Fibroblast of lung (primary cell): ENCODE results near the gene MDN1. TPM values are rescaled to one million over a fixed set of nuclear protein-coding genes. Genes with fewer than 3 reads are reported as not detected.

Experiments used
- DNase-seq, 2 donors: peaks; one replicate each; pipeline versions ENCODE4 v3.0.0 to v3.0.0-alpha.2; 2010; ENCODE audit warnings: low read depth in 2 of 2
- H2AFZ ChIP-seq: 2 replicates; pipeline ENCODE4 v1.5.1; 2012; ENCODE audit warnings: low read length, control low read depth, inconsistent platforms
- H3K27ac ChIP-seq: 2 replicates; pipeline ENCODE4 v1.5.1; 2011; ENCODE audit warnings: low read length, control low read depth; ENCODE audit not compliant: insufficient read depth
- H3K27me3 ChIP-seq: 2 replicates; pipeline ENCODE4 v1.5.1; 2011; ENCODE audit warnings: mild to moderate bottlenecking, low read length; ENCODE audit not compliant: control insufficient read depth, insufficient read depth
- H3K36me3 ChIP-seq: 2 replicates; pipeline ENCODE4 v1.5.1; 2011; ENCODE audit warnings: low read length; ENCODE audit not compliant: control insufficient read depth, insufficient read depth
- H3K4me1 ChIP-seq: 2 replicates; pipeline ENCODE4 v1.5.1; 2011; ENCODE audit warnings: low read length; ENCODE audit not compliant: control insufficient read depth, insufficient read depth; ENCODE audit errors: extremely low read depth
- H3K4me2 ChIP-seq: 2 replicates; pipeline ENCODE4 v1.5.1; 2011; ENCODE audit warnings: low read length, control low read depth; ENCODE audit not compliant: insufficient read depth; ENCODE audit errors: extremely low read depth
- H3K4me3 ChIP-seq, 4 experiments: fragments of 200-600 bp in 1 of 4; sonication (generic) in 1 of 4; replicated peaks in 1 of 4; 2 replicates each; pipeline ENCODE4 v1.5.1; 2011 to 2016; ENCODE audit warnings: low read length in 4 of 4, low read depth in 3 of 4, mild to moderate bottlenecking in 3 of 4, control low read depth in 2 of 4, inconsistent platforms in 1 of 4, mixed read lengths in 1 of 4; ENCODE audit not compliant: insufficient read depth in 1 of 4; ENCODE audit errors: control extremely low read depth in 1 of 4
- H3K79me2 ChIP-seq: 2 replicates; pipeline ENCODE4 v1.5.1; 2012; ENCODE audit warnings: mild to moderate bottlenecking, low read length, inconsistent platforms; ENCODE audit not compliant: control insufficient read depth, insufficient read depth
- H3K9ac ChIP-seq: 2 replicates; pipeline ENCODE4 v1.5.1; 2011; ENCODE audit warnings: mild to moderate bottlenecking, low read length, control low read depth; ENCODE audit not compliant: insufficient read depth
- H3K9me3 ChIP-seq: 2 replicates; pipeline ENCODE4 v1.5.1; 2012; ENCODE audit warnings: low read depth, low read length; ENCODE audit not compliant: control insufficient read depth, insufficient read depth
- H4K20me1 ChIP-seq: 2 replicates; pipeline ENCODE4 v1.5.1; 2011; ENCODE audit warnings: low read length; ENCODE audit not compliant: control insufficient read depth, insufficient read depth; ENCODE audit errors: extremely low read depth
- EZH2 ChIP-seq: IDR thresholded peaks from 2 replicates; pipeline ENCODE4 v1.5.1; 2012; ENCODE audit warnings: low read length, control low read depth, mild to moderate bottlenecking; ENCODE audit errors: missing control alignments
- polyA plus RNA-seq, 2 donors: library from polyadenylated mRNA; depleted of rRNA in 1 of 2; stranded (reverse) in 1 of 2; unstranded in 1 of 2; fragments of >200 nt; gene quantifications; 2 replicates each; pipeline ENCODE4 v1.2.1, GENCODE V29; 2011 to 2012; ENCODE audit warnings: missing spikeins in 1 of 2
- total RNA-seq: library from RNA; depleted of rRNA; stranded (reverse); fragments of >200 nt; gene quantifications from 2 replicates; pipeline ENCODE4 v1.2.1, GENCODE V29; 2014
- TF ChIP-seq, protein P1 (sequence below), 2 donors: IDR thresholded peaks in 1 of 2; conservative IDR thresholded peaks in 1 of 2; 1 replicate in 1 of 2; 2 replicates in 1 of 2; pipeline ENCODE4 v1.5.1; 2011 to 2012; ENCODE audit warnings: low read length in 2 of 2, control low read depth in 1 of 2, inconsistent platforms in 1 of 2, low read depth in 1 of 2, mild to moderate bottlenecking in 1 of 2

MDN1 gene
- total and polyA plus RNA-seq, 2 donors (not counting 1 experiment from before 2014, with no cell fraction given) = 5.9 to 23.5 TPM

DNA sequence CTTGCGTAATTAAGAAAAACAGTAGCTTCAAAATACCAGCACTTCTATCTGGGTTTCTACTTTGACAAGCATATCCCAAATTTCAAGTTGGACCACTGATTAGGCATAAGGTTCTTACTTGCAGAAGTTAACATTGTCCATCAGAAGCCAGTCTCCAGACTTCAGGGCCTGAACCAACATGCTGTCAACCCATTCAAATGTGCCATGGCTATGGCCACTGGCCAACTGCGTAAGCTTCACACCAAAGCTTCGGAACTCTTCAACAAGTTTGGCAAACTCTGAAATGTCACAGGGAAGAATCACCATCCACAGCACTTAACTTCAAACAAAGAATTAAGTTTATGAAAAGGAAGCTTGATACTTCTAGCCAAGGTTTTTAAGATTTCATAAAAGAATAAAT lies 103.1 kb downstream of the MDN1 start:
- no peaks in the 10 kb centered on the region for H3K79me2 ChIP-seq
- DNase-seq = no peak
- H4K20me1 ChIP-seq = no peaks in the 10 kb centered on the region
- no peaks in the 10 kb centered on the region for H3K27me3 ChIP-seq
- TF ChIP-seq EZH2 = no peak
- TF ChIP-seq, protein P1, sequence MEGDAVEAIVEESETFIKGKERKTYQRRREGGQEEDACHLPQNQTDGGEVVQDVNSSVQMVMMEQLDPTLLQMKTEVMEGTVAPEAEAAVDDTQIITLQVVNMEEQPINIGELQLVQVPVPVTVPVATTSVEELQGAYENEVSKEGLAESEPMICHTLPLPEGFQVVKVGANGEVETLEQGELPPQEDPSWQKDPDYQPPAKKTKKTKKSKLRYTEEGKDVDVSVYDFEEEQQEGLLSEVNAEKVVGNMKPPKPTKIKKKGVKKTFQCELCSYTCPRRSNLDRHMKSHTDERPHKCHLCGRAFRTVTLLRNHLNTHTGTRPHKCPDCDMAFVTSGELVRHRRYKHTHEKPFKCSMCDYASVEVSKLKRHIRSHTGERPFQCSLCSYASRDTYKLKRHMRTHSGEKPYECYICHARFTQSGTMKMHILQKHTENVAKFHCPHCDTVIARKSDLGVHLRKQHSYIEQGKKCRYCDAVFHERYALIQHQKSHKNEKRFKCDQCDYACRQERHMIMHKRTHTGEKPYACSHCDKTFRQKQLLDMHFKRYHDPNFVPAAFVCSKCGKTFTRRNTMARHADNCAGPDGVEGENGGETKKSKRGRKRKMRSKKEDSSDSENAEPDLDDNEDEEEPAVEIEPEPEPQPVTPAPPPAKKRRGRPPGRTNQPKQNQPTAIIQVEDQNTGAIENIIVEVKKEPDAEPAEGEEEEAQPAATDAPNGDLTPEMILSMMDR (conservative IDR thresholded peaks at IDR 0.05 in 1 of 2, IDR thresholded peaks at IDR 0.05 in 1 of 2; ENCODE audit: low read depth in 1 of 2, low read length in 2 of 2) = no peak
- H3K36me3 ChIP-seq = peaks cover 4% of the 10 kb centered on the region
- H3K4me2 ChIP-seq = no peak overlapping the region
- H3K9me3 ChIP-seq = no peaks in the 10 kb centered on the region
- H3K4me3 ChIP-seq = no peak overlapping the region
- no peak overlapping the region for H2AFZ ChIP-seq
- no peaks in the 10 kb centered on the region for H3K4me1 ChIP-seq
- no peak overlapping the region for H3K27ac ChIP-seq
- no peak overlapping the region for H3K9ac ChIP-seq

DNA sequence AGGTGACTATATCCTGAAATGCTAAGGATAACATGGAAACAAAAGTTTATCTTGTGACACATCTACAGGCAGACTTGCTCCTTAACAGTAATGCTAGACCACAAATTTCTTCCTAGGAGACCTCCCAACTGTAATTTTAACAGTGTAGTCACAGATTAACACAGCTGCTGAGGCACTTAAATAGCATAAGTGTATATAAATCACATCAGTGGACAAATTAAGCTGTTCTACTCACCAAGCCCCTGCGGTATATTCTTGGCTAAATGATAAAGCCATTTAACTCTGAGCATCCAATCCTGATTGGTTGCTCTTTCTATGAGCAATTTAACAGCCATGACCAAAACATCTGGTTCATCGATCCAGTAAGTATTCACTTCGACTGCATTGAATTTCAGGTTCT lies 107.8 kb downstream of the MDN1 start:
- Histone ChIP-seq H3K36me3 (peaks cover 6% of the 10 kb centered on the region), H3K4me1 (no peaks in the 10 kb centered on the region), H3K9ac (no peak overlapping the region), H3K4me3 (no peak overlapping the region), H3K4me2 (no peak overlapping the region), H3K27me3 (no peaks in the 10 kb centered on the region), H2AFZ (no peak overlapping the region), H3K79me2 (no peaks in the 10 kb centered on the region), H4K20me1 (no peaks in the 10 kb centered on the region), H3K9me3 (no peaks in the 10 kb centered on the region), H3K27ac (no peak overlapping the region)
- no peak for TF ChIP-seq EZH2
- TF ChIP-seq, protein P1 (conservative IDR thresholded peaks at IDR 0.05 in 1 of 2, IDR thresholded peaks at IDR 0.05 in 1 of 2; ENCODE audit: low read depth in 1 of 2, low read length in 2 of 2) = no peak
- no peak for DNase-seq

DNA sequence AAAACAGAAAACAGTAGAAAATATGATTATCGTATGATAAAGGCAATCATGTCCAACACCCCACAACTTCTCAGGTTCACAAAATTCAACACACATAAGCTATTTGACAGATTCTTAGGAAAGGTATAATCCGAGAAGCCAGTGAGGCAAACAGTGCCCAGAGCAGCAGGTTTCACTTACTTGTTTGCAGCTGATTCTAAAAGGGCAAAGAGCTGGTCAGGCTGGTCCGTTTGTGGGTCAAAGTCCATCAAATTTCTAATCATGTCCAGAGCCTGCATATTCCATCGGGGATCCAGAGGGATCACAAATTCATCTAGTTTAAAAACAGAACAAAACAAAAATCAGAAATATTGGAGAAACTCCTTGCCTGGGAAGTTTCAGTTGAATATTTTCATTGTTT lies 111.3 kb downstream of the MDN1 start:
- Histone ChIP-seq H3K4me1 (no peaks in the 10 kb centered on the region), H3K27ac (no peak overlapping the region), H3K4me2 (no peak overlapping the region), H2AFZ (no peak overlapping the region), H3K79me2 (no peaks in the 10 kb centered on the region), H3K27me3 (no peaks in the 10 kb centered on the region), H4K20me1 (no peaks in the 10 kb centered on the region), H3K36me3 (peaks cover 3% of the 10 kb centered on the region), H3K9me3 (no peaks in the 10 kb centered on the region), H3K4me3 (no peak overlapping the region), H3K9ac (no peak overlapping the region)
- no peak for DNase-seq
- TF ChIP-seq, protein P1 (conservative IDR thresholded peaks at IDR 0.05 in 1 of 2, IDR thresholded peaks at IDR 0.05 in 1 of 2; ENCODE audit: low read depth in 1 of 2, low read length in 2 of 2) = no peak
- no peak for TF ChIP-seq EZH2
